Panc1 (cell line): ENCODE results near the gene DEDD. TPM values are rescaled to one million over a fixed set of nuclear protein-coding genes. Genes with fewer than 3 reads are reported as not detected.

ENCODE experiments used
- ATAC-seq: fragments of 200-7000 bp; cut with Tn5 transposase; 2 replicates; pipeline ENCODE4 v1.9.1; 2020; ENCODE audit warnings: mild to moderate bottlenecking, moderate library complexity
- BruUV-seq: library from RNA; stranded (reverse); fragments of 400-500 nt; replicated peaks from 2 replicates; lab custom pipeline; 2021; lab: Mats Ljungman, UMichigan
- CTCF ChIA-PET: fragments of 300-600 bp; sonication (Branson Sonifier 250); formaldehyde crosslinking; loops from one replicate; lab custom pipeline; 2022; ENCODE audit warnings: antibody characterized with exemption; lab: Charles Lee
- POLR2A ChIA-PET: fragments of 300-600 bp; sonication (Branson Sonifier 250); formaldehyde crosslinking; loops from one replicate; lab custom pipeline; 2022; ENCODE audit warnings: antibody characterized with exemption; lab: Charles Lee
- DNase-seq: peaks from one replicate; pipeline ENCODE4 v3.0.0-alpha.2; 2010; ENCODE audit warnings: low read depth, low spot score
- H3K27ac ChIP-seq: 2 replicates; pipeline ENCODE4 v1.5.1; 2011; ENCODE audit warnings: mild to moderate bottlenecking, low read length, inconsistent platforms
- H3K27me3 ChIP-seq: fragments of 200-500 bp; sonication (Bioruptor generic); 2 replicates; pipeline ENCODE4 v1.6.0; 2014; ENCODE audit warnings: low read length, inconsistent platforms; ENCODE audit not compliant: control insufficient read depth, insufficient read depth
- H3K36me3 ChIP-seq: fragments of 200-500 bp; sonication (Bioruptor generic); 2 replicates; pipeline ENCODE4 v1.5.1; 2014; ENCODE audit warnings: inconsistent platforms, mild to moderate bottlenecking, low read length, moderate library complexity; ENCODE audit not compliant: control insufficient read depth, insufficient read depth
- H3K4me1 ChIP-seq: 2 replicates; pipeline ENCODE4 v1.5.1; 2011; ENCODE audit warnings: inconsistent platforms, mild to moderate bottlenecking, low read length, moderate library complexity; ENCODE audit not compliant: control insufficient read depth, insufficient read depth
- H3K4me3 ChIP-seq, 2 experiments: 2 replicates each; pipeline ENCODE4 v1.5.1; 2011 to 2012; ENCODE audit warnings: low read depth in 2 of 2, low read length in 2 of 2, mild to moderate bottlenecking in 2 of 2, inconsistent platforms in 1 of 2, moderate library complexity in 1 of 2
- H3K9me3 ChIP-seq: fragments of 200-500 bp; sonication (Bioruptor generic); 2 replicates; pipeline ENCODE4 v1.5.1; 2014; ENCODE audit warnings: low read depth, mild to moderate bottlenecking, inconsistent platforms, low read length, moderate library complexity; ENCODE audit not compliant: control insufficient read depth, insufficient read depth
- CTCF ChIP-seq: fragments of 450-650 bp; IDR thresholded peaks from 2 replicates; pipeline ENCODE4 v1.5.1; 2017; ENCODE audit warnings: mild to moderate bottlenecking
- POLR2AphosphoS5 ChIP-seq: IDR thresholded peaks from 2 replicates; pipeline ENCODE4 v1.6.1; 2012; ENCODE audit warnings: mild to moderate bottlenecking, low read depth, low read length, moderate library complexity
- SIN3A ChIP-seq: IDR thresholded peaks from 2 replicates; pipeline ENCODE4 v1.6.1; 2012; ENCODE audit warnings: low read depth, mild to moderate bottlenecking, low read length, moderate library complexity, borderline replicate concordance; ENCODE audit not compliant: insufficient read depth
- TCF7L2 ChIP-seq: IDR thresholded peaks from 2 replicates; pipeline ENCODE4 v1.6.1; 2011; ENCODE audit warnings: mild to moderate bottlenecking, low read depth, low read length, inconsistent platforms
- in situ Hi-C: cut with HindIII; loops from 2 replicates; pipeline ENCODE4 v1.10.0; 2016; ENCODE audit warnings: low sequenced_read_pairs, low pct_unique_long_range_greater_than_20kb
- intact Hi-C: fragments of 100-400 bp; cut with micrococcal nuclease; formaldehyde crosslinking; loops from one replicate; pipeline ENCODE4 v1.10.0; 2022; ENCODE audit not compliant: unreplicated experiment
- total RNA-seq: library from RNA; stranded (reverse); gene quantifications from one replicate; pipeline ENCODE4 v1.2.1, GENCODE V29; 2021; ENCODE audit not compliant: unreplicated experiment
- TF ChIP-seq, protein P1 (sequence below), 2 experiments: IDR thresholded peaks; 2 replicates each; pipeline ENCODE4 v1.6.1; 2011 to 2012; ENCODE audit warnings: low read depth in 2 of 2, control low read depth in 1 of 2, low read length in 1 of 2, mild to moderate bottlenecking in 1 of 2, moderate library complexity in 1 of 2; ENCODE audit not compliant: insufficient read depth in 1 of 2

The DEDD gene
- total RNA-seq, 1 experiment from 2014 or later, result 42.5 TPM

GRCh38 chr1:161086457-161086856, 46.0 kb downstream of the DEDD start:
- intact Hi-C loops (no loop called here), in situ Hi-C loops (no loop called here)
- no peak overlapping the region for H3K4me3 ChIP-seq
- H3K27me3 ChIP-seq, result no peaks in the 10 kb centered on the region
- no peak overlapping the region for H3K27ac ChIP-seq
- POLR2A ChIA-PET, result interaction anchor here (0.6 to 0.7 kb wide), 2 partner anchors 35 to 638 kb away, joined by 3 to 4 read pairs; no protein-coding TSS in a partner anchor
- no peak for TF ChIP-seq SIN3A
- no peak for TF ChIP-seq CTCF
- TF ChIP-seq TCF7L2, result no peak
- TF ChIP-seq, protein P1, sequence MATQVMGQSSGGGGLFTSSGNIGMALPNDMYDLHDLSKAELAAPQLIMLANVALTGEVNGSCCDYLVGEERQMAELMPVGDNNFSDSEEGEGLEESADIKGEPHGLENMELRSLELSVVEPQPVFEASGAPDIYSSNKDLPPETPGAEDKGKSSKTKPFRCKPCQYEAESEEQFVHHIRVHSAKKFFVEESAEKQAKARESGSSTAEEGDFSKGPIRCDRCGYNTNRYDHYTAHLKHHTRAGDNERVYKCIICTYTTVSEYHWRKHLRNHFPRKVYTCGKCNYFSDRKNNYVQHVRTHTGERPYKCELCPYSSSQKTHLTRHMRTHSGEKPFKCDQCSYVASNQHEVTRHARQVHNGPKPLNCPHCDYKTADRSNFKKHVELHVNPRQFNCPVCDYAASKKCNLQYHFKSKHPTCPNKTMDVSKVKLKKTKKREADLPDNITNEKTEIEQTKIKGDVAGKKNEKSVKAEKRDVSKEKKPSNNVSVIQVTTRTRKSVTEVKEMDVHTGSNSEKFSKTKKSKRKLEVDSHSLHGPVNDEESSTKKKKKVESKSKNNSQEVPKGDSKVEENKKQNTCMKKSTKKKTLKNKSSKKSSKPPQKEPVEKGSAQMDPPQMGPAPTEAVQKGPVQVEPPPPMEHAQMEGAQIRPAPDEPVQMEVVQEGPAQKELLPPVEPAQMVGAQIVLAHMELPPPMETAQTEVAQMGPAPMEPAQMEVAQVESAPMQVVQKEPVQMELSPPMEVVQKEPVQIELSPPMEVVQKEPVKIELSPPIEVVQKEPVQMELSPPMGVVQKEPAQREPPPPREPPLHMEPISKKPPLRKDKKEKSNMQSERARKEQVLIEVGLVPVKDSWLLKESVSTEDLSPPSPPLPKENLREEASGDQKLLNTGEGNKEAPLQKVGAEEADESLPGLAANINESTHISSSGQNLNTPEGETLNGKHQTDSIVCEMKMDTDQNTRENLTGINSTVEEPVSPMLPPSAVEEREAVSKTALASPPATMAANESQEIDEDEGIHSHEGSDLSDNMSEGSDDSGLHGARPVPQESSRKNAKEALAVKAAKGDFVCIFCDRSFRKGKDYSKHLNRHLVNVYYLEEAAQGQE (IDR thresholded peaks at IDR 0.05; ENCODE audit: insufficient read depth in 1 of 2, low read depth in 2 of 2, low read length in 1 of 2), result no peak
- no peak for TF ChIP-seq POLR2AphosphoS5
- DNase-seq, result no peak
- no peak for ATAC-seq
- H3K9me3 ChIP-seq, result no peaks in the 10 kb centered on the region
- CTCF ChIA-PET, result no interaction called here
- H3K36me3 ChIP-seq, result no peaks in the 10 kb centered on the region
- peaks cover 4% of the 10 kb centered on the region; the same call in 1 of the 2 replicates for H3K4me1 ChIP-seq
- no TSS peak for BruUV-seq

DNA sequence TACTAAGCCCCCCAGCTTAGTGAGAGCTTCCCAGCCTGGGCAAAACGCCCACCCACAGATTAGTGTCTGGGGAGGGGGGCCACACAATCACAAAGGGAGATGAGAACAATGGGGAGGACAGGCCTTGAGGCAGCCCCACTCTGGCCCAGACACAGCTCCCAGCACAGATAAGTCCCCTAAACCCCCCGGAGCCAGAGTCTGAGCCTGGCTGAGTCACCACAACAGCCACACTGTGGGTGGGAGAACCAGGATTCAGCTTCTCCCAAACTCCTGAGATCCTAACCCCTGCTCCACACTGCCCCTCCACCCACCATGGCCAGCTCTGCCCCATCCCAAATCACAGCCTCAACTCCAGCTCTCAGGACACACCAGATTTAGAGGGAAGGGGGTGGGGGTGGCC, 47.3 kb downstream of the DEDD start:
- H3K4me1 ChIP-seq, result peaks cover 4% of the 10 kb centered on the region; the same call in 1 of the 2 replicates
- H3K27me3 ChIP-seq, result no peaks in the 10 kb centered on the region
- ATAC-seq (no peak), DNase-seq (no peak)
- no peak overlapping the region for H3K4me3 ChIP-seq
- no TSS peak for BruUV-seq
- no peaks in the 10 kb centered on the region for H3K9me3 ChIP-seq
- ChIA-PET POLR2A (interaction anchor here (1.1 kb wide), 1 partner anchor 40 kb away, joined by 3 read pairs; the partner anchor contains the start of gene USF1), CTCF (no interaction called here)
- H3K27ac ChIP-seq, result no peak overlapping the region
- TF ChIP-seq POLR2AphosphoS5 (no peak), TCF7L2 (no peak), SIN3A (no peak), CTCF (no peak)
- TF ChIP-seq, protein P1 (IDR thresholded peaks at IDR 0.05; ENCODE audit: insufficient read depth in 1 of 2, low read depth in 2 of 2, low read length in 1 of 2), result no peak
- in situ Hi-C loops (no loop called here), intact Hi-C loops (no loop called here)
- no peaks in the 10 kb centered on the region for H3K36me3 ChIP-seq
